ENCODE results near the gene GAB4.
"Not testable (repeated sequence)": the region's sequence is repeated elsewhere in the genome, so short reads cannot be mapped to it uniquely, and the experiment has no call there.

GAB4 gene

GRCh38 chr22:17007852-17008731 is at the start of gene GAB4:
Gene GAB4, minus strand, starts transcription at chr22:17008222. Its CDS starts 108 bp downstream, at chr22:17008114.
- DNase-seq (ENCODE audit: insufficient read length, low spot score) (no peak), FAIRE-seq (no peak)
- no peak for TF ChIP-seq POLR2A (IDR thresholded peaks at IDR 0.05; ENCODE audit: low read depth, low read length)

GRCh38 chr22:17056807-17057206 is 48.8 kb upstream of the GAB4 start:
- no peak for TF ChIP-seq POLR2A (IDR thresholded peaks at IDR 0.05; ENCODE audit: low read depth, low read length)
- FAIRE-seq (no peak), DNase-seq (ENCODE audit: insufficient read length, low spot score) (no peak)

- no peak for FAIRE-seq
- DNase-seq (ENCODE audit: insufficient read length, low spot score): no peak
- no peak for TF ChIP-seq POLR2A (IDR thresholded peaks at IDR 0.05; ENCODE audit: low read depth, low read length)
Observed at GRCh38 chr22:17056058-17056457, 48.0 kb upstream of the GAB4 start.

- FAIRE-seq (no peak), DNase-seq (ENCODE audit: insufficient read length, low spot score) (no peak)
- TF ChIP-seq POLR2A (IDR thresholded peaks at IDR 0.05; ENCODE audit: low read depth, low read length): no peak
Observed at GRCh38 chr22:17047656-17048055, 39.6 kb upstream of the GAB4 start.

GRCh38 chr22:17046566-17047348 is 38.7 kb upstream of the GAB4 start:
- TF ChIP-seq POLR2A (IDR thresholded peaks at IDR 0.05; ENCODE audit: low read depth, low read length): no peak
- FAIRE-seq: no peak
- no peak for DNase-seq (ENCODE audit: insufficient read length, low spot score)

GRCh38 chr22:17043521-17043920 is 35.5 kb upstream of the GAB4 start:
- DNase-seq (ENCODE audit: insufficient read length, low spot score) (no peak), FAIRE-seq (no peak)
- TF ChIP-seq POLR2A (IDR thresholded peaks at IDR 0.05; ENCODE audit: low read depth, low read length): no peak

- DNase-seq (ENCODE audit: insufficient read length, low spot score): not testable (repeated sequence)
- peak; percentile 72 for FAIRE-seq
Observed at GRCh38 chr22:17036842-17037711, 29.1 kb upstream of the GAB4 start.

- FAIRE-seq; DNase-seq (ENCODE audit: insufficient read length, low spot score): not testable (repeated sequence)
Observed at GRCh38 chr22:17035976-17036841, 28.2 kb upstream of the GAB4 start.

GRCh38 chr22:17035246-17035645 is 27.2 kb upstream of the GAB4 start:
- FAIRE-seq: no peak
- DNase-seq (ENCODE audit: insufficient read length, low spot score): no peak
- TF ChIP-seq POLR2A (IDR thresholded peaks at IDR 0.05; ENCODE audit: low read depth, low read length): no peak

GRCh38 chr22:17034532-17034931 is 26.5 kb upstream of the GAB4 start:
- not testable (repeated sequence) for DNase-seq (ENCODE audit: insufficient read length, low spot score); FAIRE-seq

GRCh38 chr22:17032277-17032676 is 24.3 kb upstream of the GAB4 start:
- FAIRE-seq; DNase-seq (ENCODE audit: insufficient read length, low spot score): not testable (repeated sequence)

GRCh38 chr22:17024380-17024779 is 16.4 kb upstream of the GAB4 start:
- FAIRE-seq; DNase-seq (ENCODE audit: insufficient read length, low spot score): not testable (repeated sequence)

- DNase-seq (ENCODE audit: insufficient read length, low spot score); FAIRE-seq: not testable (repeated sequence)
Observed at GRCh38 chr22:17015552-17015951, 7.5 kb upstream of the GAB4 start.

GRCh38 chr22:17014101-17014440 is 6.0 kb upstream of the GAB4 start:
- peak; percentile 38 for FAIRE-seq
- DNase-seq (ENCODE audit: insufficient read length, low spot score): not testable (repeated sequence)

Measured in H54 (cell line).